Effector memory CD8-positive, alpha-beta T cell (primary cell): Measurements from ENCODE around the gene FAM171A1.
"Not testable (repeated sequence)": the region's sequence is repeated elsewhere in the genome, so short reads cannot be mapped to it uniquely, and the experiment has no call there.

Source experiments
- ATAC-seq: fragments of 150-1000 bp; cut with Tn5 transposase; replicated peaks from 2 replicates; pipeline ENCODE4 v1.10.0; 2021; ENCODE audit warnings: mild to moderate bottlenecking, moderate library complexity
- DNase-seq, 3 experiments: peaks; one replicate each; pipeline ENCODE4 v3.0.0; 2021
- H3K27ac Mint-ChIP-seq, 2 donors: one replicate each; pipeline ENCODE4 v1.8.0; 2022; ENCODE audit warnings: mild to moderate bottlenecking in 2 of 2, mixed read lengths in 2 of 2, moderate library complexity in 2 of 2
- H3K27me3 Mint-ChIP-seq, 2 donors: one replicate each; pipeline ENCODE4 v1.8.0; 2022; ENCODE audit warnings: mixed read lengths in 2 of 2
- H3K36me3 Mint-ChIP-seq: one replicate; pipeline ENCODE4 v1.8.0; 2022; ENCODE audit warnings: mild to moderate bottlenecking, moderate library complexity, mixed read lengths; ENCODE audit not compliant: insufficient read depth
- H3K4me1 Mint-ChIP-seq, 2 donors: one replicate each; pipeline ENCODE4 v1.8.0; 2022; ENCODE audit warnings: low read depth in 2 of 2, mixed read lengths in 2 of 2
- H3K4me3 Mint-ChIP-seq, 2 donors: one replicate each; pipeline ENCODE4 v1.8.0; 2022; ENCODE audit warnings: mild to moderate bottlenecking in 2 of 2, mixed read lengths in 2 of 2, moderate library complexity in 2 of 2
- H3K9me3 Mint-ChIP-seq, 2 donors: one replicate each; pipeline ENCODE4 v1.8.0; 2022; ENCODE audit warnings: mixed read lengths in 2 of 2

FAM171A1 gene

GRCh38 chr10:15315286-15315685 lies 55.8 kb downstream of the FAM171A1 start:
- ATAC-seq (no peak), DNase-seq (no peak)
- Mint-ChIP-seq H3K36me3 (no peaks in the 10 kb centered on the region), H3K27me3 (peaks cover 15 to 37% of the 10 kb centered on the region in 2 donors), H3K9me3 (no peaks in the 10 kb centered on the region), H3K4me1 (no peaks in the 10 kb centered on the region), H3K27ac (no peak overlapping the region), H3K4me3 (no peak overlapping the region)

GRCh38 chr10:15314482-15315045 lies 56.5 kb downstream of the FAM171A1 start:
- H3K4me3 Mint-ChIP-seq: no peak overlapping the region
- H3K27ac Mint-ChIP-seq: no peak overlapping the region
- H3K9me3 Mint-ChIP-seq: no peaks in the 10 kb centered on the region
- ATAC-seq: no peak
- peaks cover 15 to 37% of the 10 kb centered on the region in 2 donors for H3K27me3 Mint-ChIP-seq
- no peak for DNase-seq
- no peaks in the 10 kb centered on the region for H3K4me1 Mint-ChIP-seq
- no peaks in the 10 kb centered on the region for H3K36me3 Mint-ChIP-seq

- Mint-ChIP-seq H3K27me3 (peaks cover 15 to 33% of the 10 kb centered on the region in 2 donors), H3K36me3 (no peaks in the 10 kb centered on the region), H3K9me3 (no peaks in the 10 kb centered on the region), H3K4me1 (no peaks in the 10 kb centered on the region), H3K4me3 (no peak overlapping the region), H3K27ac (no peak overlapping the region)
- no peak for ATAC-seq
- no peak for DNase-seq
Observed at GRCh38 chr10:15313843-15314242, 57.2 kb downstream of the FAM171A1 start.

GRCh38 chr10:15313047-15313446 lies 58.0 kb downstream of the FAM171A1 start:
- Mint-ChIP-seq H3K9me3 (no peaks in the 10 kb centered on the region), H3K27ac (no peak overlapping the region), H3K27me3 (peaks cover 15 to 25% of the 10 kb centered on the region in 2 donors), H3K4me1 (no peaks in the 10 kb centered on the region), H3K4me3 (no peak overlapping the region), H3K36me3 (no peaks in the 10 kb centered on the region)
- no peak for DNase-seq
- ATAC-seq: no peak

GRCh38 chr10:15311569-15312280 lies 59.4 kb downstream of the FAM171A1 start:
- Mint-ChIP-seq H3K27ac (no peak overlapping the region), H3K4me1 (no peaks in the 10 kb centered on the region), H3K36me3 (no peaks in the 10 kb centered on the region), H3K9me3 (no peaks in the 10 kb centered on the region), H3K4me3 (no peak overlapping the region), H3K27me3 (peaks cover 10 to 17% of the 10 kb centered on the region in 2 donors)
- ATAC-seq (no peak), DNase-seq (no peak)

- Mint-ChIP-seq H3K4me1 (no peaks in the 10 kb centered on the region), H3K27ac (no peak overlapping the region), H3K9me3 (no peaks in the 10 kb centered on the region), H3K36me3 (no peaks in the 10 kb centered on the region), H3K27me3 (peaks cover 2 to 10% of the 10 kb centered on the region in 2 donors), H3K4me3 (no peak overlapping the region)
- no peak for DNase-seq
- ATAC-seq: no peak
Observed at GRCh38 chr10:15310776-15311568, 60.1 kb downstream of the FAM171A1 start.

GRCh38 chr10:15309221-15309620 lies 61.9 kb downstream of the FAM171A1 start:
- Mint-ChIP-seq H3K4me3 (no peak overlapping the region), H3K27ac (no peak overlapping the region), H3K27me3 (peaks cover 9 to 16% of the 10 kb centered on the region in 2 donors), H3K4me1 (no peaks in the 10 kb centered on the region), H3K9me3 (no peaks in the 10 kb centered on the region), H3K36me3 (no peaks in the 10 kb centered on the region)
- no peak for DNase-seq
- no peak for ATAC-seq

- Mint-ChIP-seq H3K27ac (no peak overlapping the region), H3K27me3 (peaks cover 17 to 18% of the 10 kb centered on the region in 2 donors), H3K36me3 (no peaks in the 10 kb centered on the region), H3K9me3 (no peaks in the 10 kb centered on the region), H3K4me3 (no peak overlapping the region), H3K4me1 (no peaks in the 10 kb centered on the region)
- ATAC-seq: no peak
- DNase-seq: no peak
Observed at GRCh38 chr10:15306735-15307280, 64.3 kb downstream of the FAM171A1 start.

- no peak overlapping the region for H3K4me3 Mint-ChIP-seq
- H3K36me3 Mint-ChIP-seq: no peaks in the 10 kb centered on the region
- H3K27me3 Mint-ChIP-seq: peaks cover 17 to 18% of the 10 kb centered on the region in 2 donors
- DNase-seq: no peak
- ATAC-seq: no peak
- H3K27ac Mint-ChIP-seq: no peak overlapping the region
- no peaks in the 10 kb centered on the region for H3K9me3 Mint-ChIP-seq
- H3K4me1 Mint-ChIP-seq: no peaks in the 10 kb centered on the region
Observed at GRCh38 chr10:15305634-15306033, 65.5 kb downstream of the FAM171A1 start.

GRCh38 chr10:15305161-15305560 lies 65.9 kb downstream of the FAM171A1 start:
- ATAC-seq (no peak), DNase-seq (no peak)
- no peaks in the 10 kb centered on the region for H3K9me3 Mint-ChIP-seq
- H3K36me3 Mint-ChIP-seq: no peaks in the 10 kb centered on the region
- peaks cover 17 to 18% of the 10 kb centered on the region in 2 donors for H3K27me3 Mint-ChIP-seq
- no peak overlapping the region for H3K27ac Mint-ChIP-seq
- H3K4me3 Mint-ChIP-seq: no peak overlapping the region
- no peaks in the 10 kb centered on the region for H3K4me1 Mint-ChIP-seq

- not testable (repeated sequence) for H3K27ac Mint-ChIP-seq, H3K4me1 Mint-ChIP-seq, H3K4me3 Mint-ChIP-seq, ATAC-seq, H3K9me3 Mint-ChIP-seq, DNase-seq, H3K36me3 Mint-ChIP-seq
- peaks cover 21 to 25% of the 10 kb centered on the region in 2 donors for H3K27me3 Mint-ChIP-seq
Observed at GRCh38 chr10:15302188-15302956, 68.7 kb downstream of the FAM171A1 start.

- Mint-ChIP-seq H3K27me3 (peaks cover 34 to 37% of the 10 kb centered on the region in 2 donors), H3K36me3 (peaks cover 3% of the 10 kb centered on the region), H3K27ac (no peak overlapping the region), H3K4me3 (no peak overlapping the region), H3K9me3 (no peaks in the 10 kb centered on the region), H3K4me1 (no peaks in the 10 kb centered on the region)
- DNase-seq (no peak), ATAC-seq (no peak)
Observed at GRCh38 chr10:15300697-15301096, 70.4 kb downstream of the FAM171A1 start.

- peaks cover 39 to 42% of the 10 kb centered on the region in 2 donors for H3K27me3 Mint-ChIP-seq
- H3K4me1 Mint-ChIP-seq: no peaks in the 10 kb centered on the region
- no peak overlapping the region for H3K4me3 Mint-ChIP-seq
- DNase-seq (no peak), ATAC-seq (no peak)
- H3K36me3 Mint-ChIP-seq: peaks cover 3% of the 10 kb centered on the region
- H3K27ac Mint-ChIP-seq: no peak overlapping the region
- H3K9me3 Mint-ChIP-seq: no peaks in the 10 kb centered on the region
Observed at GRCh38 chr10:15300145-15300544, 70.9 kb downstream of the FAM171A1 start.
